ENCODE data around the gene CADPS2. TPM values are rescaled to one million over a fixed set of nuclear protein-coding genes. Genes with fewer than 3 reads are reported as not detected.
"Not testable (repeated sequence)": the region's sequence is repeated elsewhere in the genome, so short reads cannot be mapped to it uniquely, and the experiment has no call there.

Gene CADPS2
- total RNA-seq, 2 experiments from 2014 or later = not detected

- ChIA-PET CTCF (no interaction called here), POLR2A (no interaction called here)
- ATAC-seq = no peak
- Mint-ChIP-seq H3K27ac (no peak overlapping the region), H3K4me3 (no peak overlapping the region), H3K36me3 (ENCODE audit: low read depth) (no peaks in the 10 kb centered on the region), H3K27me3 (peaks cover 70% of the 10 kb centered on the region), H3K4me1 (no peaks in the 10 kb centered on the region), H3K9me3 (ENCODE audit: low read depth) (no peaks in the 10 kb centered on the region)
- intact Hi-C loops (cut with DNase I, micrococcal nuclease) = loop anchor here in 1 of 2 experiments (10.0 kb wide), 1 partner anchor 584 kb away; the partner anchor contains the start of gene CADPS2
- no peak for DNase-seq
These were observed 585.1 kb downstream of the CADPS2 start for GRCh38 chr7:122300956-122301833.

GRCh38 chr7:122300211-122300932 is 585.9 kb downstream of the CADPS2 start:
- Mint-ChIP-seq H3K4me3 (no peak overlapping the region), H3K4me1 (no peaks in the 10 kb centered on the region), H3K27ac (no peak overlapping the region), H3K9me3 (ENCODE audit: low read depth) (no peaks in the 10 kb centered on the region), H3K27me3 (peaks cover 68% of the 10 kb centered on the region), H3K36me3 (ENCODE audit: low read depth) (no peaks in the 10 kb centered on the region)
- ChIA-PET POLR2A (no interaction called here), CTCF (no interaction called here)
- intact Hi-C loops (cut with DNase I, micrococcal nuclease) = loop anchor here in 1 of 2 experiments (10.0 kb wide), 1 partner anchor 584 kb away; the partner anchor contains the start of gene CADPS2
- no peak for DNase-seq
- ATAC-seq = no peak

- ATAC-seq = no peak
- Mint-ChIP-seq H3K4me3 (no peak overlapping the region), H3K9me3 (ENCODE audit: low read depth) (no peaks in the 10 kb centered on the region), H3K27ac (no peak overlapping the region), H3K36me3 (ENCODE audit: low read depth) (no peaks in the 10 kb centered on the region), H3K27me3 (peaks cover 64% of the 10 kb centered on the region), H3K4me1 (no peaks in the 10 kb centered on the region)
- intact Hi-C loops (cut with DNase I, micrococcal nuclease) = loop anchor here in 1 of 2 experiments (10.0 kb wide), 1 partner anchor 585 kb away; the partner anchor contains the start of gene CADPS2
- no peak for DNase-seq
- ChIA-PET POLR2A (no interaction called here), CTCF (no interaction called here)
These were observed 586.5 kb downstream of the CADPS2 start for GRCh38 chr7:122299624-122300210.

GRCh38 chr7:122298618-122299017 is 587.6 kb downstream of the CADPS2 start:
- Mint-ChIP-seq H3K36me3 (ENCODE audit: low read depth) (no peaks in the 10 kb centered on the region), H3K4me1 (no peaks in the 10 kb centered on the region), H3K27ac (no peak overlapping the region), H3K9me3 (ENCODE audit: low read depth) (no peaks in the 10 kb centered on the region), H3K4me3 (no peak overlapping the region), H3K27me3 (peaks cover 54% of the 10 kb centered on the region)
- intact Hi-C loops (cut with DNase I, micrococcal nuclease) = no loop called here
- ChIA-PET CTCF (no interaction called here), POLR2A (no interaction called here)
- DNase-seq (no peak), ATAC-seq (no peak)

- H3K27me3 Mint-ChIP-seq = peaks cover 49% of the 10 kb centered on the region
- intact Hi-C loops (cut with DNase I, micrococcal nuclease) = no loop called here
- H3K4me3 Mint-ChIP-seq = no peak overlapping the region
- no peaks in the 10 kb centered on the region for H3K9me3 Mint-ChIP-seq (ENCODE audit: low read depth)
- no peak for DNase-seq
- no peaks in the 10 kb centered on the region for H3K36me3 Mint-ChIP-seq (ENCODE audit: low read depth)
- no peak overlapping the region for H3K27ac Mint-ChIP-seq
- ATAC-seq = no peak
- CTCF ChIA-PET = no interaction called here
- H3K4me1 Mint-ChIP-seq = no peaks in the 10 kb centered on the region
- POLR2A ChIA-PET = no interaction called here
These were observed 588.1 kb downstream of the CADPS2 start for GRCh38 chr7:122298131-122298530.

GRCh38 chr7:122291189-122291588 is 595.1 kb downstream of the CADPS2 start:
- no peak for ATAC-seq
- intact Hi-C loops (cut with DNase I, micrococcal nuclease) = no loop called here
- no peak overlapping the region for H3K27ac Mint-ChIP-seq
- peaks cover 5% of the 10 kb centered on the region for H3K27me3 Mint-ChIP-seq
- no peaks in the 10 kb centered on the region for H3K36me3 Mint-ChIP-seq (ENCODE audit: low read depth)
- no peaks in the 10 kb centered on the region for H3K4me1 Mint-ChIP-seq
- H3K4me3 Mint-ChIP-seq = no peak overlapping the region
- H3K9me3 Mint-ChIP-seq (ENCODE audit: low read depth) = peaks cover 2% of the 10 kb centered on the region
- no peak for DNase-seq
- CTCF ChIA-PET = no interaction called here
- POLR2A ChIA-PET = no interaction called here

GRCh38 chr7:122290476-122290875 is 595.8 kb downstream of the CADPS2 start:
- intact Hi-C loops (cut with DNase I, micrococcal nuclease) = no loop called here
- ChIA-PET CTCF (no interaction called here), POLR2A (no interaction called here)
- Mint-ChIP-seq H3K4me3 (no peak overlapping the region), H3K27ac (no peak overlapping the region), H3K9me3 (ENCODE audit: low read depth) (peaks cover 2% of the 10 kb centered on the region), H3K27me3 (peaks cover under 1% of the 10 kb centered on the region), H3K36me3 (ENCODE audit: low read depth) (no peaks in the 10 kb centered on the region), H3K4me1 (no peaks in the 10 kb centered on the region)
- ATAC-seq (no peak), DNase-seq (no peak)

- no peak for ATAC-seq
- CTCF ChIA-PET = no interaction called here
- no peak overlapping the region for H3K4me3 Mint-ChIP-seq
- H3K27me3 Mint-ChIP-seq = no peaks in the 10 kb centered on the region
- POLR2A ChIA-PET = no interaction called here
- no peak for DNase-seq
- intact Hi-C loops (cut with DNase I, micrococcal nuclease) = no loop called here
- H3K27ac Mint-ChIP-seq = no peak overlapping the region
- H3K36me3 Mint-ChIP-seq (ENCODE audit: low read depth) = no peaks in the 10 kb centered on the region
- peaks cover 2% of the 10 kb centered on the region for H3K9me3 Mint-ChIP-seq (ENCODE audit: low read depth)
- H3K4me1 Mint-ChIP-seq = no peaks in the 10 kb centered on the region
These were observed 596.8 kb downstream of the CADPS2 start for GRCh38 chr7:122289426-122289825.

GRCh38 chr7:122284608-122285007 is 601.7 kb downstream of the CADPS2 start:
- intact Hi-C loops (cut with DNase I, micrococcal nuclease); H3K27me3 Mint-ChIP-seq; H3K36me3 Mint-ChIP-seq (ENCODE audit: low read depth); H3K27ac Mint-ChIP-seq; H3K9me3 Mint-ChIP-seq (ENCODE audit: low read depth); DNase-seq; H3K4me3 Mint-ChIP-seq; ATAC-seq; H3K4me1 Mint-ChIP-seq; CTCF ChIA-PET; POLR2A ChIA-PET: not testable (repeated sequence)

GRCh38 chr7:122273117-122273516 is 613.1 kb downstream of the CADPS2 start:
- DNase-seq (no peak), ATAC-seq (no peak)
- ChIA-PET CTCF (no interaction called here), POLR2A (no interaction called here)
- no peak overlapping the region for H3K27ac Mint-ChIP-seq
- H3K27me3 Mint-ChIP-seq = no peaks in the 10 kb centered on the region
- no peaks in the 10 kb centered on the region for H3K4me1 Mint-ChIP-seq
- no peak overlapping the region for H3K4me3 Mint-ChIP-seq
- no peaks in the 10 kb centered on the region for H3K36me3 Mint-ChIP-seq (ENCODE audit: low read depth)
- intact Hi-C loops (cut with DNase I, micrococcal nuclease) = no loop called here
- peaks cover 2% of the 10 kb centered on the region for H3K9me3 Mint-ChIP-seq (ENCODE audit: low read depth)

- Mint-ChIP-seq H3K36me3 (ENCODE audit: low read depth) (no peaks in the 10 kb centered on the region), H3K27ac (no peak overlapping the region), H3K4me3 (no peak overlapping the region), H3K27me3 (peaks cover under 1% of the 10 kb centered on the region), H3K9me3 (ENCODE audit: low read depth) (peaks cover 3% of the 10 kb centered on the region), H3K4me1 (no peaks in the 10 kb centered on the region)
- POLR2A ChIA-PET = no interaction called here
- intact Hi-C loops (cut with DNase I, micrococcal nuclease) = no loop called here
- ATAC-seq = no peak
- no peak for DNase-seq
- CTCF ChIA-PET = no interaction called here
These were observed 617.0 kb downstream of the CADPS2 start for GRCh38 chr7:122269241-122269640.

All from activated CD4-positive, alpha-beta T cell treated with anti-CD3 and anti-CD28 coated beads for 36 hours (primary cell).